ENCODE data around the gene CLASP1. TPM values are rescaled to one million over a fixed set of nuclear protein-coding genes. Genes with fewer than 3 reads are reported as not detected.

The CLASP1 gene
- total RNA-seq, 2 experiments from 2014 or later = 58.0 to 58.5 TPM

DNA sequence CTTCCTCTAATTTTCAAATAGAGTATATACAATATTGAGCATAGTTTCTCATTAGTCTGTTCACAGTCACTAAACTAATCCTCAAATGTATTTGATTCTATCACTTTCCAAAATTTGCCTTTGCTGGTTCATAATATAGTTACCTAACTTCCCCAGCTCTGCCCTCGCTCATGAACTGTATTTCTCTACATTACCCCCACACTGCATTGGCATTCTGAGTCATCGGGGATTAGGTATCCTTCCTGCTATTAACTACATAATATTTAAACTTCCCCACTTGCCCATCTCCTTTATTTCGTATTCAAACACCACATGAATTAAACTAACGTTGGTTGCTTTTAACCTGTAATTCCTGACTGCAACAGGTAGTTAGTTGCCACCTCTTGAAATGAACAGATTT lies 14.8 kb upstream of the CLASP1 start:
- no peak overlapping the region for H3K4me3 Mint-ChIP-seq
- ATAC-seq (ENCODE audit: poor library complexity) (no peak), DNase-seq (no peak)
- Histone ChIP-seq H3K27ac (ENCODE audit: low read depth in 1 of 2, low read length in 2 of 2) (no peak overlapping the region), H3K27me3 (ENCODE audit: control insufficient read depth in 1 of 2, insufficient read depth in 2 of 2, low read length in 2 of 2) (no peaks in the 10 kb centered on the region), H3K36me3 (ENCODE audit: insufficient read depth, low read length) (no peaks in the 10 kb centered on the region), H3K4me1 (ENCODE audit: insufficient read depth, low read length) (no peaks in the 10 kb centered on the region), H3K4me3 (ENCODE audit: low read length) (no peak overlapping the region), H3K9me3 (ENCODE audit: control insufficient read depth in 1 of 2, insufficient read depth in 1 of 2, low read length in 2 of 2) (no peaks in the 10 kb centered on the region)
- intact Hi-C loops (cut with DNase I, micrococcal nuclease) = no loop called here
- ChIA-PET POLR2A (no interaction called here), CTCF (no interaction called here)
- no peak overlapping the region for H3K27ac Mint-ChIP-seq
- no peaks in the 10 kb centered on the region for H3K9me3 Mint-ChIP-seq
- H3K36me3 Mint-ChIP-seq (ENCODE audit: low read depth) = no peaks in the 10 kb centered on the region
- no peaks in the 10 kb centered on the region for H3K4me1 Mint-ChIP-seq (ENCODE audit: low read depth)
- TF ChIP-seq, protein P1, sequence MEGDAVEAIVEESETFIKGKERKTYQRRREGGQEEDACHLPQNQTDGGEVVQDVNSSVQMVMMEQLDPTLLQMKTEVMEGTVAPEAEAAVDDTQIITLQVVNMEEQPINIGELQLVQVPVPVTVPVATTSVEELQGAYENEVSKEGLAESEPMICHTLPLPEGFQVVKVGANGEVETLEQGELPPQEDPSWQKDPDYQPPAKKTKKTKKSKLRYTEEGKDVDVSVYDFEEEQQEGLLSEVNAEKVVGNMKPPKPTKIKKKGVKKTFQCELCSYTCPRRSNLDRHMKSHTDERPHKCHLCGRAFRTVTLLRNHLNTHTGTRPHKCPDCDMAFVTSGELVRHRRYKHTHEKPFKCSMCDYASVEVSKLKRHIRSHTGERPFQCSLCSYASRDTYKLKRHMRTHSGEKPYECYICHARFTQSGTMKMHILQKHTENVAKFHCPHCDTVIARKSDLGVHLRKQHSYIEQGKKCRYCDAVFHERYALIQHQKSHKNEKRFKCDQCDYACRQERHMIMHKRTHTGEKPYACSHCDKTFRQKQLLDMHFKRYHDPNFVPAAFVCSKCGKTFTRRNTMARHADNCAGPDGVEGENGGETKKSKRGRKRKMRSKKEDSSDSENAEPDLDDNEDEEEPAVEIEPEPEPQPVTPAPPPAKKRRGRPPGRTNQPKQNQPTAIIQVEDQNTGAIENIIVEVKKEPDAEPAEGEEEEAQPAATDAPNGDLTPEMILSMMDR (IDR thresholded peaks at IDR 0.05) = no peak
- H3K27me3 Mint-ChIP-seq = no peaks in the 10 kb centered on the region

DNA sequence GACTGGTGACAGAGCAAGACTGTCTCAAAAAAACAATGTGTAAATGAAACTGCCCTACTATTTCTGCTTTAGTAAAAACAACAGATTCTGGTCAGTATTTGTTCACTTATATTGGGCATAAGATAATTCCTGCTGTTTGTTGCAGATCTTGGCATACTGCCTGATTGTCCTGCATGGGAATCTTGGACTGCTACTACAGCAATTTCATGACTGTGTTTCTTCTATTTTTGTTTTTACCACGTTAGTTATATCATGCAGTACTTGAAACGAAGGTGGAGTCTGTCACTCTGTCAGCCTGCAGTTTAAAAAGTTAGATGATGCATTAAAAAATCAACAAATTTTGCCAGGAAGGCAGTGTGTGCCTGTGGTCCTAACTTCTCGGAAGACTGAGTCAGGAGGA lies 14.2 kb upstream of the CLASP1 start:
- H3K27me3 ChIP-seq (ENCODE audit: control insufficient read depth in 1 of 2, insufficient read depth in 2 of 2, low read length in 2 of 2) = no peaks in the 10 kb centered on the region
- TF ChIP-seq, protein P1 (IDR thresholded peaks at IDR 0.05) = no peak
- H3K4me1 ChIP-seq (ENCODE audit: insufficient read depth, low read length) = no peaks in the 10 kb centered on the region
- Mint-ChIP-seq H3K9me3 (no peaks in the 10 kb centered on the region), H3K36me3 (ENCODE audit: low read depth) (peaks cover 6% of the 10 kb centered on the region), H3K27ac (no peak overlapping the region), H3K4me1 (ENCODE audit: low read depth) (no peaks in the 10 kb centered on the region), H3K27me3 (no peaks in the 10 kb centered on the region), H3K4me3 (no peak overlapping the region)
- DNase-seq = no peak
- H3K4me3 ChIP-seq (ENCODE audit: low read length) = no peak overlapping the region
- no peak overlapping the region for H3K27ac ChIP-seq (ENCODE audit: low read depth in 1 of 2, low read length in 2 of 2)
- ATAC-seq (ENCODE audit: poor library complexity) = no peak
- intact Hi-C loops (cut with DNase I, micrococcal nuclease) = no loop called here
- ChIA-PET POLR2A (interaction anchor here (0.8 kb wide), 1 partner anchor 12 kb away, joined by 3 read pairs; no protein-coding TSS in a partner anchor), CTCF (no interaction called here)
- H3K9me3 ChIP-seq (ENCODE audit: control insufficient read depth in 1 of 2, insufficient read depth in 1 of 2, low read length in 2 of 2) = no peaks in the 10 kb centered on the region
- no peaks in the 10 kb centered on the region for H3K36me3 ChIP-seq (ENCODE audit: insufficient read depth, low read length)

DNA sequence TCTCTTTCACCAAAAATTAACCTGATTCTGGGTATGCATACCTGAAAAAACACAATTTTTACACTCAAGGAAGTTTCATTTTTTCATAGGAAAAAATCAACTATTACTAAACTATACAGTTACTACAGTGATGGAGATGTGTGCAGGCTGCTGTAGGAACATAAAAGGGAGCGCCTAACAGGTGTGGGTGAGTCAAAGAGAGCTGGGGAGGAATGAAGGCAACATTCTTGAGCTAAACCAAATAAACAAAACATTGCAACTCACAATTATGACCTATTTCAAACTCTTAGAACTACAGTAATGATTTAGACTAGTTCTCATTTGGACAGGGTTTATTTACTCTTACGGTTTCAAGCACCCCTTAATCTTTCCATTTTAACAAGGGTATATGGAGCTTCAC lies 13.4 kb upstream of the CLASP1 start:
- Histone ChIP-seq H3K27ac (ENCODE audit: low read depth in 1 of 2, low read length in 2 of 2) (no peak overlapping the region), H3K9me3 (ENCODE audit: control insufficient read depth in 1 of 2, insufficient read depth in 1 of 2, low read length in 2 of 2) (no peaks in the 10 kb centered on the region), H3K27me3 (ENCODE audit: control insufficient read depth in 1 of 2, insufficient read depth in 2 of 2, low read length in 2 of 2) (no peaks in the 10 kb centered on the region), H3K4me1 (ENCODE audit: insufficient read depth, low read length) (no peaks in the 10 kb centered on the region), H3K4me3 (ENCODE audit: low read length) (no peak overlapping the region), H3K36me3 (ENCODE audit: insufficient read depth, low read length) (no peaks in the 10 kb centered on the region)
- ChIA-PET POLR2A (interaction anchor here (0.8 to 1.8 kb wide), 2 partner anchors 12 to 13 kb away, joined by 3 to 5 read pairs; partner anchors contain the start of gene CLASP1), CTCF (no interaction called here)
- DNase-seq = no peak
- Mint-ChIP-seq H3K4me1 (ENCODE audit: low read depth) (no peaks in the 10 kb centered on the region), H3K9me3 (no peaks in the 10 kb centered on the region), H3K36me3 (ENCODE audit: low read depth) (peaks cover 6% of the 10 kb centered on the region), H3K4me3 (no peak overlapping the region), H3K27me3 (no peaks in the 10 kb centered on the region), H3K27ac (peak overlapping the region; percentile 36)
- no peak for ATAC-seq (ENCODE audit: poor library complexity)
- intact Hi-C loops (cut with DNase I, micrococcal nuclease) = no loop called here
- TF ChIP-seq, protein P1 (IDR thresholded peaks at IDR 0.05) = no peak

All from CD4-positive, alpha-beta T cell (primary cell).